ENCODE data around the gene DYNC2H1. TPM values are rescaled to one million over a fixed set of nuclear protein-coding genes. Genes with fewer than 3 reads are reported as not detected.

DYNC2H1 gene
- total and polyA plus RNA-seq, 3 donors from 2014 or later: 28.7 to 43.1 (median 31.5) TPM

DNA sequence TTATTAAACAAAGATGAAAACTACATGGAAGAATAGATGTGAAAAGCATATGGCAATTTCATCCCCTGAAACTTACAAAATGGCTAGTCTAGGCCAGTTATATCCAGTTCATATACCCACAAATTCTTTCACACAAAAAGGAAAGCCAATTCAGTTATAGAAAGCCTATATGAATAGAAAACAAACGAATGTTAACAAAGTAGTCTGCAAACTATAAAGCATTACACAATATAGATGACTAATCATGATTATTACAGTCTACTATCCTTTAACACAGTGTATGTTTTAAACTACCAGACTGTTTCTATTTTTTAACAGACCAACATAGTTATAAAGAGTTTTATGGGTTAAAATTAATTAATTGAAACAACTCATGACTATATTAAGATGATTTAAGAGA, 29.4 kb upstream of the DYNC2H1 start:
- Histone ChIP-seq H3K36me3 (ENCODE audit: low read depth, missing control alignments) (no peaks in the 10 kb centered on the region), H3K27me3 (no peaks in the 10 kb centered on the region), H3K4me3 (no peak overlapping the region), H3K9me3 (no peaks in the 10 kb centered on the region), H3K27ac (no peak overlapping the region), H3K4me1 (no peaks in the 10 kb centered on the region)
- TF ChIP-seq POLR2A (IDR thresholded peaks at IDR 0.05): no peak
- TF ChIP-seq, protein P1, sequence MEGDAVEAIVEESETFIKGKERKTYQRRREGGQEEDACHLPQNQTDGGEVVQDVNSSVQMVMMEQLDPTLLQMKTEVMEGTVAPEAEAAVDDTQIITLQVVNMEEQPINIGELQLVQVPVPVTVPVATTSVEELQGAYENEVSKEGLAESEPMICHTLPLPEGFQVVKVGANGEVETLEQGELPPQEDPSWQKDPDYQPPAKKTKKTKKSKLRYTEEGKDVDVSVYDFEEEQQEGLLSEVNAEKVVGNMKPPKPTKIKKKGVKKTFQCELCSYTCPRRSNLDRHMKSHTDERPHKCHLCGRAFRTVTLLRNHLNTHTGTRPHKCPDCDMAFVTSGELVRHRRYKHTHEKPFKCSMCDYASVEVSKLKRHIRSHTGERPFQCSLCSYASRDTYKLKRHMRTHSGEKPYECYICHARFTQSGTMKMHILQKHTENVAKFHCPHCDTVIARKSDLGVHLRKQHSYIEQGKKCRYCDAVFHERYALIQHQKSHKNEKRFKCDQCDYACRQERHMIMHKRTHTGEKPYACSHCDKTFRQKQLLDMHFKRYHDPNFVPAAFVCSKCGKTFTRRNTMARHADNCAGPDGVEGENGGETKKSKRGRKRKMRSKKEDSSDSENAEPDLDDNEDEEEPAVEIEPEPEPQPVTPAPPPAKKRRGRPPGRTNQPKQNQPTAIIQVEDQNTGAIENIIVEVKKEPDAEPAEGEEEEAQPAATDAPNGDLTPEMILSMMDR (IDR thresholded peaks at IDR 0.05): no peak
- no peak for DNase-seq
- intact Hi-C loops (cut with DNase I; ENCODE audit: low total_unique reads): no loop called here
- 86 to 92% methylated on average over 1 of the region's 1 CpG for WGBS, 2 donors

DNA sequence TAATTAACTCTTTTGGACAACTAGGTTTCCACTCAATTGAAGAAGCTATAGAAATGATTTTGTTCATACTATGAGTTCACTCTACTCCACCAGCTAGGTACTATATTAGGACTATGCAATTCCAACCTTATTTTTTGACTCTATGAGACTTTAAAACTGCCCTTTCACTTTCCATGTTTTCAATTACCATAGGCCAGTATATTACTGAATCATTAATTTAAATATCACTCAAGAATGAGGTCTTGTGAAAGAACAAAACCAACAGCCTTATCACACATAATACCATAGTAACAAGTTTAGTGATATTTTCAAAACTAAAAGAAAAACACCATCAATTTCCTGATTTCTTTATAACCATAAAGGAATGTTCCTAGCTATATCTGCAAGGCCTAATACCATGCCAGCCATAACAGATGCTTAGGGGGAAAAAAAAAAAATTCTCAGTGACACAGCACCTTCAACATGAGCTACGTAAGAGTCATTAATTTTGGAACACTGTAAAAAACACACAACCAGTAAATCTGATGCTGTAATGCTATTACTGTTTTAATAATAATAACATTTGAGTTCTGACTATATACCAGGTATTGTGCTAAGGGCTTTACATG, 23.4 kb upstream of the DYNC2H1 start:
- no peak for DNase-seq
- Histone ChIP-seq H3K36me3 (ENCODE audit: low read depth, missing control alignments) (no peaks in the 10 kb centered on the region), H3K4me3 (no peak overlapping the region), H3K27ac (no peak overlapping the region), H3K4me1 (peaks cover 9% of the 10 kb centered on the region), H3K27me3 (no peaks in the 10 kb centered on the region), H3K9me3 (no peaks in the 10 kb centered on the region)
- 77 to 91% methylated on average over 1 of the region's 1 CpG for WGBS, 2 donors
- intact Hi-C loops (cut with DNase I; ENCODE audit: low total_unique reads): no loop called here
- TF ChIP-seq, protein P1 (IDR thresholded peaks at IDR 0.05): no peak
- no peak for TF ChIP-seq POLR2A (IDR thresholded peaks at IDR 0.05)

DNA sequence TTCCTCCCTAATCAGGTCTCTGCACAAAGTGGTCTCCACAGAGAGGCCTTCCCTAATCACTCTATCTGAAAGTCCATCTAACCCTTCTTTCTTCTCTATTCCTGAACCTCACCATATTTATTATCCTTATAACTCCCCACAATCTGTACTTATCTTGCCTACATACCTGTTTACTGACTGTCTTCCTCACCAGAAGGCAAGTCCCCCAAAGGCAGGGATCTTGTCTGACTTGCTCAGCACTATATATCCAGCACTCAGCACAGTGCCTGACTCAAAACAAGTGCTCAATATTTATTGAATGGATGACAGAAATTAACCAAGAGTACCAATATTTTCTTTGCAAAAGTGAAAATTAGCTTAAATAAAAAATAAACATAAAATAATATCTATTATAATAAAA, 22.8 kb upstream of the DYNC2H1 start:
- no peaks in the 10 kb centered on the region for H3K9me3 ChIP-seq
- no peak for DNase-seq
- H3K27me3 ChIP-seq: no peaks in the 10 kb centered on the region
- no peak overlapping the region for H3K4me3 ChIP-seq
- TF ChIP-seq, protein P1 (IDR thresholded peaks at IDR 0.05): no peak
- TF ChIP-seq POLR2A (IDR thresholded peaks at IDR 0.05): no peak
- H3K27ac ChIP-seq: no peak overlapping the region
- no peaks in the 10 kb centered on the region for H3K36me3 ChIP-seq (ENCODE audit: low read depth, missing control alignments)
- intact Hi-C loops (cut with DNase I; ENCODE audit: low total_unique reads): no loop called here
- H3K4me1 ChIP-seq: peaks cover 11% of the 10 kb centered on the region

DNA sequence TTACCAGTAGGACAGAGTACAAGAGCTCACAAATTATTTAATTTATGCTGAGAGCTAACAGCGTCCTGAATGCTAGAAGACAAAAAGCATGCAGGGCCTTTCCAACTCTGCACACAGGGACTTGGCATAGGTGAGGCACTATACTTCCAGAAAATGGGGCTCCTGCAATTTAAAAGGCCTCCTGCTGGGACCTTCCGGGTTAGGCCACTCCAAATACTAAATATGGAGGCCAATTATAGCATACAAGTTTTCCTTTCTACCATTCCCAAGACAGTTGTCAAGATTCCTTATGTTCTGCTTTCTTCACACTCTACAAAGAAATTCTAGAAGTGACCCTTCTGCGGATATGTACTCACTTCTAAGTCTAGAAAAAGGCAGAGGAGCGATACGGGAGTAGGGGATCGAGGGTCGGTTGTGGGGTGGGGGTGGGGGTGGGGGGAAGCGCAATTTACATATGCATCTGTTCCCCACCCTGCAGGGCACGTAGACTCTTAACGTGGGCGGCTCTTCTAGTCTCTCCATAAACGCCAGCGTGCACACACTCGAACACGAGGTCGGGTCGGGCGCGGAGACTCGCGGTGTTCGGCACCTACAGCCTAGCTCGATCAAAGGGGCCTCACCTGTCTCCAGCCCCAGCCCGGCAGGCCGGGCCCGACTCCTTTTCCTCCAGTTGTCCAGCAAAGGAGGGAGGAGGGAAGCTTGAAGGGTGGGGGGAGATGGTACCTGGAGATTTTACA, 18.0 kb upstream of the DYNC2H1 start:
- no peak for TF ChIP-seq POLR2A (IDR thresholded peaks at IDR 0.05)
- TF ChIP-seq, protein P1 (IDR thresholded peaks at IDR 0.05): no peak
- Histone ChIP-seq H3K27ac (peak overlapping the region; percentile 71 to 87), H3K4me3 (peak overlapping the region; percentile 92 to 93), H3K36me3 (ENCODE audit: low read depth, missing control alignments) (no peaks in the 10 kb centered on the region), H3K9me3 (no peaks in the 10 kb centered on the region), H3K27me3 (no peaks in the 10 kb centered on the region), H3K4me1 (peaks cover 16% of the 10 kb centered on the region)
- 1 to 2% methylated on average over 26 of the region's 26 CpGs for WGBS, 2 donors
- intact Hi-C loops (cut with DNase I; ENCODE audit: low total_unique reads): no loop called here
- DNase-seq: peak; percentile 62
